OCI-LY3 (cell line): ENCODE data around the gene KLHDC9.

ENCODE experiments used
- H2AFZ ChIP-seq: fragments of 200-600, 300-600 bp; shearing (Covaris generic); 2 replicates; pipeline ENCODE4 v1.6.0; 2014; ENCODE audit warnings: antibody characterized with exemption, low read depth, low read length
- H3K27ac ChIP-seq: fragments of 200-600, 300-600 bp; sonication (generic); 2 replicates; pipeline ENCODE4 v1.5.1; 2014; ENCODE audit warnings: mild to moderate bottlenecking, low read length, moderate library complexity, mixed read lengths
- H3K27me3 ChIP-seq: fragments of 200-600, 300-600 bp; sonication (generic); 2 replicates; pipeline ENCODE4 v1.6.1; 2014; ENCODE audit warnings: low read depth, low read length, mixed read lengths
- H3K36me3 ChIP-seq: fragments of 200-600, 300-600 bp; sonication (generic); replicated peaks from 2 replicates; pipeline ENCODE3; 2014; ENCODE audit warnings: low read depth, low read length, mixed read lengths
- H3K4me1 ChIP-seq: fragments of 300-600, 200-600 bp; sonication (generic); 2 replicates; pipeline ENCODE4 v1.6.1; 2014; ENCODE audit warnings: low read length, mixed read lengths
- H3K4me2 ChIP-seq: fragments of 200-600, 300-600 bp; sonication (generic); 2 replicates; pipeline ENCODE4 v1.6.1; 2014; ENCODE audit warnings: low read length, mixed read lengths
- H3K4me3 ChIP-seq: fragments of 300-600, 200-600 bp; sonication (generic); 2 replicates; pipeline ENCODE4 v1.5.1; 2014; ENCODE audit warnings: antibody characterized with exemption, mild to moderate bottlenecking, low read length, moderate library complexity
- H3K79me2 ChIP-seq: fragments of 300-600, 200-600 bp; shearing (Covaris generic); 2 replicates; pipeline ENCODE4 v1.6.1; 2014; ENCODE audit warnings: mild to moderate bottlenecking, low read length, mixed read lengths
- H3K9ac ChIP-seq: fragments of 300-600, 200-600 bp; shearing (Covaris generic); 2 replicates; pipeline ENCODE4 v1.6.0; 2014; ENCODE audit warnings: mild to moderate bottlenecking, low read length, moderate library complexity
- H3K9me3 ChIP-seq: fragments of 200-600, 300-600 bp; shearing (Covaris generic); 2 replicates; pipeline ENCODE4 v1.6.1; 2014; ENCODE audit warnings: low read length, mixed read lengths; ENCODE audit not compliant: insufficient read depth
- H4K20me1 ChIP-seq: fragments of 200-600, 300-600 bp; sonication (generic); 2 replicates; pipeline ENCODE4 v1.6.1; 2016; ENCODE audit warnings: low read length, mixed read lengths; ENCODE audit not compliant: insufficient read depth
- CTCF ChIP-seq: fragments of 200-600, 300-600 bp; sonication (generic); IDR thresholded peaks from 2 replicates; pipeline ENCODE4 v1.5.1; 2014; ENCODE audit warnings: antibody characterized with exemption, low read length, low read depth
- EZH2phosphoT487 ChIP-seq: fragments of 200-600 bp; shearing (Covaris generic); IDR thresholded peaks from 2 replicates; pipeline ENCODE4 v1.6.1; 2018; ENCODE audit warnings: antibody characterized with exemption, mixed run types, low read depth

Gene KLHDC9

GRCh38 chr1:161100556-161100955 is 2.4 kb downstream of the KLHDC9 start:
- no peak overlapping the region for H3K9ac ChIP-seq
- peaks cover 30% of the 10 kb centered on the region for H3K4me1 ChIP-seq
- H2AFZ ChIP-seq: no peak overlapping the region
- peaks cover 31% of the 10 kb centered on the region for H3K79me2 ChIP-seq
- no peak overlapping the region for H3K27ac ChIP-seq
- H3K36me3 ChIP-seq: peaks cover 24% of the 10 kb centered on the region
- TF ChIP-seq EZH2phosphoT487 (no peak), CTCF (no peak)
- no peaks in the 10 kb centered on the region for H3K27me3 ChIP-seq
- H3K4me3 ChIP-seq: no peak overlapping the region
- no peaks in the 10 kb centered on the region for H4K20me1 ChIP-seq
- no peak overlapping the region for H3K4me2 ChIP-seq
- H3K9me3 ChIP-seq: no peaks in the 10 kb centered on the region

GRCh38 chr1:161106431-161106830 is 8.3 kb downstream of the KLHDC9 start:
- peaks cover 87% of the 10 kb centered on the region for H3K79me2 ChIP-seq
- H3K4me2 ChIP-seq: no peak overlapping the region
- H3K9ac ChIP-seq: no peak overlapping the region

GRCh38 chr1:161111117-161111516 is 13.0 kb downstream of the KLHDC9 start:
- peaks cover 44% of the 10 kb centered on the region for H4K20me1 ChIP-seq
- H2AFZ ChIP-seq: no peak overlapping the region
- peaks cover 13% of the 10 kb centered on the region for H3K4me1 ChIP-seq
- H3K9ac ChIP-seq: no peak overlapping the region
- H3K27ac ChIP-seq: no peak overlapping the region
- H3K4me3 ChIP-seq: no peak overlapping the region
- no peaks in the 10 kb centered on the region for H3K27me3 ChIP-seq
- TF ChIP-seq CTCF (no peak), EZH2phosphoT487 (no peak)
- H3K79me2 ChIP-seq: peaks cover 98% of the 10 kb centered on the region
- no peaks in the 10 kb centered on the region for H3K9me3 ChIP-seq
- no peak overlapping the region for H3K4me2 ChIP-seq
- peaks cover 21% of the 10 kb centered on the region for H3K36me3 ChIP-seq

More at GRCh38 chr1:161106431-161106830, 8.3 kb downstream of the KLHDC9 start:
- H3K4me3 ChIP-seq: no peak overlapping the region
- no peaks in the 10 kb centered on the region for H3K27me3 ChIP-seq
- H3K36me3 ChIP-seq: peaks cover 29% of the 10 kb centered on the region
- TF ChIP-seq CTCF (no peak), EZH2phosphoT487 (no peak)
- no peaks in the 10 kb centered on the region for H3K9me3 ChIP-seq
- no peak overlapping the region for H2AFZ ChIP-seq
- H4K20me1 ChIP-seq: peaks cover 10% of the 10 kb centered on the region
- H3K4me1 ChIP-seq: peaks cover 3% of the 10 kb centered on the region; the same call in 1 of the 2 replicates
- H3K27ac ChIP-seq: no peak overlapping the region

GRCh38 chr1:161111527-161111926 is 13.4 kb downstream of the KLHDC9 start:
- Histone ChIP-seq H2AFZ (no peak overlapping the region), H3K4me3 (no peak overlapping the region), H3K4me2 (no peak overlapping the region), H3K36me3 (peaks cover 19% of the 10 kb centered on the region), H3K27me3 (no peaks in the 10 kb centered on the region), H3K9me3 (no peaks in the 10 kb centered on the region), H3K27ac (no peak overlapping the region), H3K79me2 (peaks cover 98% of the 10 kb centered on the region), H3K9ac (no peak overlapping the region), H3K4me1 (peaks cover 15% of the 10 kb centered on the region), H4K20me1 (peaks cover 42% of the 10 kb centered on the region)
- TF ChIP-seq CTCF (no peak), EZH2phosphoT487 (no peak)
